Motor neuron (in vitro differentiated cells): Measurements from ENCODE around the gene NHP2. TPM values are rescaled to one million over a fixed set of nuclear protein-coding genes. Genes with fewer than 3 reads are reported as not detected.
"Not testable (repeated sequence)": the region's sequence is repeated elsewhere in the genome, so short reads cannot be mapped to it uniquely, and the experiment has no call there.

Experiments
- ATAC-seq, 8 experiments: fragments of 200-7000 bp; cut with Tn5 transposase; replicated peaks in 6 of 8; 2 replicates each; pipeline ENCODE4 v1.8.0; 2021; ENCODE audit warnings: mild to moderate bottlenecking in 8 of 8, moderate library complexity in 8 of 8
- H3K27ac ChIP-seq, 2 donors: fragments of 250-450 bp; sonication (Bioruptor Pico); 2 replicates each; pipeline ENCODE4 v1.9.0; 2021; ENCODE audit warnings: antibody characterized with exemption in 2 of 2, mild to moderate bottlenecking in 2 of 2, moderate library complexity in 1 of 2
- H3K4me1 ChIP-seq, 2 donors: fragments of 250-450 bp; sonication (Bioruptor Pico); replicated peaks in 1 of 2; 2 replicates each; pipeline ENCODE4 v1.6.1; 2021; ENCODE audit warnings: antibody characterized with exemption in 2 of 2, mild to moderate bottlenecking in 2 of 2, moderate library complexity in 1 of 2
- H3K4me3 ChIP-seq, 5 donors: fragments of 250-450 bp; sonication (Bioruptor Pico); 2 replicates each; pipeline ENCODE4 v1.9.0; 2021; ENCODE audit warnings: antibody characterized with exemption in 5 of 5, mild to moderate bottlenecking in 5 of 5, moderate library complexity in 4 of 5
- WGBS, 10 experiments: fragments of 450-650 bp; shearing (Covaris generic); methylation state at CpG; one replicate each; pipeline ENCODE4 v1.0.0; 2022; 5-methylcytosine and 5-hydroxymethylcytosine counted together
- in situ Hi-C, 9 experiments: fragments of 400-800 bp; cut with MboI; loops; one replicate each; pipeline ENCODE4 v1.15.0; 2021; ENCODE audit warnings: low sequenced_read_pairs in 9 of 9, low pct_unique_long_range_greater_than_20kb in 2 of 9; ENCODE audit not compliant: unreplicated experiment in 9 of 9
- total RNA-seq, 8 experiments: library from RNA; unstranded; fragments of 300-600 nt; gene quantifications; 2 replicates each; pipeline versions ENCODE4 v1.2.3 to v1.2.4, GENCODE V29; 2022

Gene NHP2
- total RNA-seq, 8 experiments from 2014 or later, result 135 to 290 (median 207) TPM

GRCh38 chr5:178143246-178143645 is 10.4 kb downstream of the NHP2 start:
- H3K27ac ChIP-seq, result no peak overlapping the region
- no peak overlapping the region for H3K4me3 ChIP-seq
- in situ Hi-C loops, result loop anchor here in 1 of 9 experiments (10.0 kb wide), 1 partner anchor 68 kb away; no protein-coding TSS in a partner anchor
- no peaks in the 10 kb centered on the region for H3K4me1 ChIP-seq
- no peak for ATAC-seq
- WGBS, 10 experiments, result 88 to 100% (median 93%) methylated on average over 1 to 4 of the region's 6 CpGs; no CpG with 5 or more reads in 4 of the 10 experiments

DNA sequence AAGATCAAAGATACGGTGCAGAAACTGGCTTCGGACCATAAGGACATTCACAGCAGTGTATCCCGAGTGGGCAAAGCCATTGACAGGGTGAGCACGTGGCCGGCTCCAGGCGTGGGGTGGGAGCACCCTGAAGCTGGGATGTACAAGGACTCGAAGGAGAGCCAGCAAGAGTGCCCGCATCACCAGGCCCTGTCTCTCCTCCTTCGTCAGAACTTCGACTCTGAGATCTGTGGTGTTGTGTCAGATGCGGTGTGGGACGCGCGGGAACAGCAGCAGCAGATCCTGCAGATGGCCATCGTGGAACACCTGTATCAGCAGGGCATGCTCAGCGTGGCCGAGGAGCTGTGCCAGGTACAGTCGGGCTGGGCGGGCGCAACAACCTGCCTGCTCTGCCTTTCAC is 11.0 kb downstream of the NHP2 start:
- in situ Hi-C loops, result loop anchor here in 1 of 9 experiments (10.0 kb wide), 1 partner anchor 68 kb away; no protein-coding TSS in a partner anchor
- Histone ChIP-seq H3K4me1 (no peaks in the 10 kb centered on the region), H3K27ac (no peak overlapping the region), H3K4me3 (no peak overlapping the region)
- no peak for ATAC-seq
- WGBS, 10 experiments, result 92 to 100% (median 92%) methylated on average over 5 to 12 of the region's 20 CpGs; no CpG with 5 or more reads in 7 of the 10 experiments

DNA sequence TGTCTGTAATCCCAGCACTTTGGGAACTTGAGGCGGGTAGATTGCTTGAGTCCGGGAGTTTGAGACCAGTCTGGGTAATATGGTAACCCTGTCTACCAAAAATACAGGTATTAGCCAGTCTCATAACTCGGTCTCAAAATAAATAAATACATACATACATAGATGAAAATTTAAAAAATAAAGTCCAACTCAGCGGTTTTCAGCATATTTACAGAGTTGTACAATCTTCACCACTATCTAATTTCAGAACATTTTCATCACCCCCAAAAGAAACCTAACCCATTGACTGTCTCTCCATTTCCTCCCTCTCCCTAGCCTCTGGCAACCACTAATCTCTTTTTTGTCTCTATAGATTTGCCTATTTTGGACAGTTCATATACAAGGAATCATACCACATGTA is 12.1 kb downstream of the NHP2 start:
- 83 to 100% (median 94%) methylated on average over 1 to 4 of the region's 4 CpGs for WGBS, 10 experiments
- no peak for ATAC-seq
- in situ Hi-C loops, result loop anchor here in 1 of 9 experiments (10.0 kb wide), 1 partner anchor 67 kb away; no protein-coding TSS in a partner anchor
- Histone ChIP-seq H3K4me1 (no peaks in the 10 kb centered on the region), H3K4me3 (no peak overlapping the region), H3K27ac (no peak overlapping the region)

DNA sequence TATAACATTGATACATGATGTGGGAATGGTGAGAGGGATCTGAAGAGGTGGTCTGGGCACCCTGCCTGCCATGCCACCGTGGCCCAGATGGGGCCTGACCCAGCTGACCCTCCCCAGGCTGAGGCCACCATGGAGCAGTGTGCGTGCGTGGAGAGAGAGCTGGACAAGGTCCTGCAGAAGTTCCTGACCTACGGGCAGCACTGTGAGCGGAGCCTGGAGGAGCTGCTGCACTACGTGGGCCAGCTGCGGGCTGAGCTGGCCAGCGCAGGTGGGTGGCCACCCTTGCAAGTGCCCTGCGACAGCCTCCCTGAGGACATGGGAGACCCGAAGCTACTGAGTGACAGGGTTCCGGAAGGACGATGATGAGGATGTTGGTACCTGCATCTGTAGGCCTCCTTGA is 15.7 kb downstream of the NHP2 start:
- ATAC-seq, result peak in 2 of 8 experiments; percentile 13 to 25
- H3K27ac ChIP-seq, result no peak overlapping the region
- in situ Hi-C loops, result no loop called here
- no peaks in the 10 kb centered on the region for H3K4me1 ChIP-seq
- 82 to 100% (median 97%) methylated on average over 1 to 6 of the region's 12 CpGs; no CpG with 5 or more reads in 2 of the 10 experiments for WGBS, 10 experiments
- no peak overlapping the region for H3K4me3 ChIP-seq

DNA sequence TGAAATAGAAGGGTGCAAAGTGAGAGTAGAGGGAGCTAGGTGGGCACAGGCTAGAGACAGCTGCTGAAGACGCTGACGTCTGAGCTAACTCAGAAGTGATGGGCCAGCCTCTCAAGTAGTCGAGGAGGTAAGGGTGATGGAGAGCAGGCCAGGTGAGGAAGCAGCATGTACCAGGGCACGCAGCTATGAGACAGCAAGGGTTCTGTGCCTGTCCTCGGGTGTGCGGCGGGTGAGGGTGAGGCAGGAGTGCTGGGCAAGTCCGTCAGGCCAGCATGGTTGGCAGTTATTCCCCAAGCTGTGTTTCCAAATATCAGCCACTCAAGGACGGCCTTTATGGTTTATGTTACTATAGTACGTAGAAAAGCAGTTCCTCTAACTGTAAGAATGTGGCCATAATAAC is 16.7 kb downstream of the NHP2 start:
- 78 to 100% (median 95%) methylated on average over 1 to 10 of the region's 10 CpGs; no CpG with 5 or more reads in 5 of the 10 experiments for WGBS, 10 experiments
- in situ Hi-C loops, result no loop called here
- peaks cover 2 to 3% of the 10 kb centered on the region in 2 donors for H3K4me1 ChIP-seq
- H3K27ac ChIP-seq, result no peak overlapping the region
- H3K4me3 ChIP-seq, result no peak overlapping the region
- no peak for ATAC-seq

DNA sequence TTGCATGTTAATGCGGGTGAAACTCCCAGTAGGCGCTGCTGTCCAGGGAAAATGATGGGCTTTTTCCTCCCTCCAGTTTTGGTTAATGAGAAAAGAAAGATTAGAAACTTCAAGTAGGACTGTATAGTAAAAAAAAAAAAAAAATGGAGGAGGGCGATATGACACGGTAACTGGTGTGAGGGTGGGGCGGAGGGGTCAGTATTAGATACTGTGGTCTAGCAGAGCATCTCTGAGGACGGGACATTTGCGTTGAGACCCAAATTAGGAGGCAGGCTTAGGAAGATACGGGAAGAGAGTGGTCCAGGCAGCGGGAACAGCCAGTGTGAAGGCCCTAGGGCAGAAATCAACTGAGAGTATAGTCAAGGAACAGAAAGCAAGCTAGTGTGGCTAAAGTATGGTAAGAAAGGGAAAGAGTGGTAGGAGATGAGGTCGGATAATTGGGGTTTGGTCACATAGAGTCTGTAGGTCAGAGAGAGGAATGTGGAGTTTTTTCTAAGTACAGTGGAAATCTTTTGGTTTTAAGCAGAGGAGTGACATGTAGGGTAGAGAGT is 22.2 kb downstream of the NHP2 start:
- peak overlapping the region; percentile 86 to 92 for H3K27ac ChIP-seq
- 0 to 80% (median 15%) methylated on average over 1 to 8 of the region's 10 CpGs; no CpG with 5 or more reads in 1 of the 10 experiments for WGBS, 10 experiments
- ATAC-seq, result no peak

DNA sequence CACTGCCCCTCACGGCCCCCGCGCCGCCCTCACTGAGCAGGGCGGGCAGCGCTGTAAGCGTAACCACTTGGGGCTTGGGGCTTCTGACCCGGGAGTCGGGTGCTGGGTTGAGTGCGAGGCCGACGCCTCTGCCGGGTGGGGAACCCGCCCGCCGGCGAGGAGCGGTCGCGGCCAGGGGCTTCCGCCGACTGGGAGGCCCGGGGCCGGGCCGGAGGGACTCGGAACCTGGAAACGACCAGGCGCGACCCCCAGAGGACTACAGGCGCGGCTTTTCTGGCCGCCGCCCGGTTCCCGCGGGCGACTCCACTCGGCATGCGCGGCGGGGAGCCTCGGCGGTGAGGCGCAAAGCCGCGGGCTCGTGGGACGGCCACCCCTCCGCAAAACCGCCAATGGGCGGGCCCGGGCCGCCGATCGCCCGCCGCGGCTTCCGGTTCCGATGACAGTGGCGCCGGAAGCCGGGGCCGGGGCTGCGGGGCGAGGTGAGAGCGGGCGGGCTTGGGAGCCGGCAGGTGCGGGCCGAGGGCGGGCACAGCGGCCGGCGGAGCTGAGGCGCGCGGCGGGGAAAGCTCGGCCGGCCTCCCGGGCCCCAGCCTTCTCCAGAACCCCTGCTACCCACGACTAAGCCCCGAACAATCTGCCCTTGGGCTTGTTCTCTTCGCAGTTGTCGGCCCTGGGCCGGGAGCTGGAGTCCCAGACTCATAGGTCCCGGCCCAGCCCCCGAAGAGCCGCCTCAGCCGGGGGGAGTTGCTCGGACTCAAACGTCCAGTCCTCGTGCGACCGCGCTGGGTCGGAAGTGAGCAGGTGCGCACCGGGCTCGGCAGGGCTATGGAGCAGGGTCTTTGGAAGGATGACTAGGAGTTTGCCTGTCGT is 22.9 kb downstream of the NHP2 start, which contains the start of gene RMND5B:
RMND5B (plus strand) TSS at position 439 of the 870 bp plus-strand sequence. CDS start 7,106 bp downstream, outside the sequence.
- ATAC-seq, result peak; percentile 89 to 94 (median 92)
- H3K4me3 ChIP-seq, result peak within 1 kb of the TSS; percentile 62 to 96 (median 70)
- H3K27ac ChIP-seq, result peak within 1 kb of the TSS; percentile 86 to 92
- in situ Hi-C loops, result no loop called here
- H3K4me1 ChIP-seq, result peaks cover 11 to 23% of the 10 kb centered on the region in 2 donors
- 0% methylated on average over 1 to 6 of the region's 102 CpGs; no CpG with 5 or more reads in 5 of the 10 experiments for WGBS, 10 experiments

More for the DNA sequence above, 22.2 kb downstream of the NHP2 start:
- Histone ChIP-seq H3K4me1 (peaks cover 8 to 18% of the 10 kb centered on the region in 2 donors), H3K4me3 (peak overlapping the region; percentile 62 to 96 (median 70))
- in situ Hi-C loops, result no loop called here

GRCh38 chr5:178130234-178130575 is 23.5 kb downstream of the NHP2 start:
- ATAC-seq, in situ Hi-C loops: not testable (repeated sequence)
- H3K27ac ChIP-seq, result peak overlapping the region; percentile 86 to 92
- peaks cover 11 to 23% of the 10 kb centered on the region in 2 donors for H3K4me1 ChIP-seq
- peak overlapping the region; percentile 62 to 96 (median 70) for H3K4me3 ChIP-seq
- 25 to 40% methylated on average over 1 to 7 of the region's 11 CpGs; no CpG with 5 or more reads in 8 of the 10 experiments for WGBS, 10 experiments

DNA sequence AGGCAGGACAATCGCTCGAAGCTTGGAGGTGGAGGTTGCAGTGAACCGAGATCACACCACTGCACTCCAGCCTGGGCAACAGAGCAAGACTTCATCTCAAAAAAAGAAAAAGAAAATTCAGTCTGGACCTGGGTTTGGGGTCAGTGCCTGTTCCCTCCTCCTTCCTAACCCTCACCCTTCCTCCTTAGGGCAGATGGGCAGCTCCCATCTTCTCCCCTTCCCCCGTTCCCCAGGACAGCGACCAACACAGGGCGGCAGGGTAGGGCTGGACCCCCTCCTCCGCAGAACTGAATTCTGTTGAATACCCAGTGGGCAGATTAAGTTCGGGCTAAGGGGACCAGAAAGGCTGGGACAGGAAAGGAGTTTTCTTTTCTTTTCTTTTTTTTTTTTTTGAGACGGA is 24.4 kb downstream of the NHP2 start:
- in situ Hi-C loops, result no loop called here
- no peak for ATAC-seq
- Histone ChIP-seq H3K4me1 (peaks cover 11 to 23% of the 10 kb centered on the region in 2 donors), H3K4me3 (no peak overlapping the region), H3K27ac (peak overlapping the region in 1 of 2 donors; percentile 92)
- whole genome bisulfite sequencing, 10 experiments, result 83 to 100% (median 100%) methylated on average over 1 to 2 of the region's 9 CpGs; no CpG with 5 or more reads in 3 of the 10 experiments

GRCh38 chr5:178127300-178128009 is 26.2 kb downstream of the NHP2 start:
- 43 to 100% (median 87%) methylated on average over 1 to 12 of the region's 14 CpGs; no CpG with 5 or more reads in 1 of the 10 experiments for WGBS, 10 experiments
- H3K4me1 ChIP-seq, result peaks cover 11 to 23% of the 10 kb centered on the region in 2 donors
- H3K27ac ChIP-seq, H3K4me3 ChIP-seq, in situ Hi-C loops, ATAC-seq: not testable (repeated sequence)

DNA sequence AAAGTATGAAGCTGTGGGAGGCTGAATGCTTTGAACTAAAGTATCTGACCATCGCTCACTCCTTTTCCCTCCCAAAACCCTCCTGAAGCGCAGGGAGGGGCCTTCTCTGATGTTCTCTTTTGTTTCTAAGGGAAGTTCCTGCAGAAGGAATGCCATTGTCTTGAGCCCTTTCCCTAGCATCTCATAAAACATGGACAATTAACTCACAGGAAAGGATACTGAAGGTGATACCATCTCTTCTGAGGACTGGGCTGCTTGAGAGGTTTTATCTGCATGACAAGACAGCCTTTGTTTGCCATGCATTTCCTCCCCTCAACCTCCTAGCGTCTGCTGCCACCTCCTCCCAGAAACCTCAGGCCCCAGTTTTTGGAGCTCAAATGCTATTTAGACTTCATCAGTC is 27.1 kb downstream of the NHP2 start:
- in situ Hi-C loops, result no loop called here
- WGBS, 10 experiments, result 11 to 93% (median 31%) methylated on average over 1 to 3 of the region's 3 CpGs; no CpG with 5 or more reads in 5 of the 10 experiments
- H3K4me3 ChIP-seq, result no peak overlapping the region
- H3K27ac ChIP-seq, result no peak overlapping the region
- H3K4me1 ChIP-seq, result peaks cover 4 to 19% of the 10 kb centered on the region in 2 donors
- no peak for ATAC-seq

DNA sequence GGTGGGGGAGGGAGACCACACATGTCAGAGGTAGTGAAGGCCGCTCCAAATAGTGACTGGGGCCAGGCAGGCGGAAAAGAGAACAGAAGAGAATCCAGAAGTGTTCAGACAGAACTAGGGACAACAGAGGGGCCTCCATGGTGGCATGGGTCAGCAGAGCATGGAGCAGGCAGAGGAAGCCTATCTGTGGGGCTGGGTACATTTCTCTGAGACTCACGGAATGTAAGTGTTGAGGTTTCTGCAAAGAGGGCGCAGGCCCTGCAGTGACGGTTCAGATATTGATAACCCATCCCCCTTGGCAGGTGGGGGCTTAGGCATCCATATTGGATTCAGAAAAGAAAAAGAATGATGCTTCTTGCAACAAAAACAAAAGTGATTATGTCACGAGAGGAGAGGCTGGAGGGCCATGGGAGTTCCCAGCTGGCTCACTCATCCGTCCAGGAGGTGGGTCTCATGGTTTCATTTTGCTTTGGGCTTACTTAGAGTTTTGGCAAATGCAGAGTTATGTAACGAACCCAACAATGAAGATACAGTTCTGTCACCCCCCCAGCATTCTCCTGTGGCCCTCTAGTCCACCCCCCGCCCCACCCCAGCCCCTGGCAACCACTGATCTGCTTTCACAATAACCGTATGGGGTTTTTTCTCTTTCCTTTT is 28.3 kb downstream of the NHP2 start:
- in situ Hi-C loops, result no loop called here
- H3K4me3 ChIP-seq, result no peak overlapping the region
- WGBS, 10 experiments, result 40 to 92% (median 74%) methylated on average over 1 to 5 of the region's 10 CpGs; no CpG with 5 or more reads in 2 of the 10 experiments

More for the DNA sequence above, 28.3 kb downstream of the NHP2 start:
- Histone ChIP-seq H3K27ac (no peak overlapping the region), H3K4me1 (peaks cover 3 to 24% of the 10 kb centered on the region in 2 donors)
- ATAC-seq, result no peak
